Measurements from ENCODE around the gene ZFYVE26. TPM values are rescaled to one million over a fixed set of nuclear protein-coding genes. Genes with fewer than 3 reads are reported as not detected.

The ZFYVE26 gene
- total and polyA plus RNA-seq, 2 donors (not counting 1 experiment from before 2014, with no cell fraction given) = 10.9 to 46.3 TPM

DNA sequence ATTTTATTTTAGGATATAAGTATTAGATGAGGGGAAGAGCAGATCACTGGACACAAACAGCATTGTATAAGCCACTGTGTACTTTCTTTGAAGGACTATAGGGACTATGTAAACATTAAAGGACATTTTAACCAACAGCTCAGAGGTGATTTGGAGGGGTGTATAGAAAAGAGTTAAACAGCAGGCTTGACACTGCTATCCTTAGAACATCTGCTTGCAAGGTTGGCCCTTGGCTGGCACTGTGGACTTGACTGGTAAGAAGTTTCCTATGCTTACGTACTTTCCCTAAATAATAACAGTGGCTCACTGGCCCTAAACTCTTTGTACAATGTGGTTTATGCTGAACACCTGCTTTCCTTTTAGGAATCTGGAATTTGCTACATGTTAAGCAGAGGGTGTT, 28.7 kb downstream of the ZFYVE26 start:
- Histone ChIP-seq H3K4me3 (ENCODE audit: control extremely low read depth in 1 of 5, extremely low read depth in 1 of 5, insufficient read depth in 1 of 5, low read depth in 2 of 5, low read length in 4 of 5) (no peak overlapping the region), H3K9ac (ENCODE audit: low read length) (no peak overlapping the region), H3K79me2 (ENCODE audit: control insufficient read depth, insufficient read depth, low read length) (no peaks in the 10 kb centered on the region), H3K27me3 (replicated peaks in 1 of 4; ENCODE audit: control extremely low read depth in 1 of 4, control insufficient read depth in 3 of 4, insufficient read depth in 4 of 4, low read length in 3 of 4) (no peaks in the 10 kb centered on the region), H3K36me3 (replicated peaks in 1 of 2; ENCODE audit: control extremely low read depth in 1 of 2, control insufficient read depth in 1 of 2, extremely low read depth in 1 of 2, insufficient read depth in 2 of 2, low read length in 1 of 2) (peaks cover 8 to 82% of the 10 kb centered on the region in 2 experiments), H3K27ac (ENCODE audit: low read length in 2 of 2) (no peak overlapping the region), H2AFZ (ENCODE audit: insufficient read depth, low read depth, low read length, poor library complexity, severe bottlenecking) (no peak overlapping the region), H3K4me1 (ENCODE audit: control insufficient read depth in 2 of 2, insufficient read depth in 2 of 2, low read length in 2 of 2) (no peaks in the 10 kb centered on the region), H4K20me1 (ENCODE audit: control insufficient read depth, insufficient read depth, low read length, poor library complexity, severe bottlenecking) (no peaks in the 10 kb centered on the region), H3K4me2 (replicated peaks; ENCODE audit: low read depth, low read length, poor library complexity, severe bottlenecking) (no peak overlapping the region), H3K9me3 (ENCODE audit: control extremely low read depth in 1 of 3, control insufficient read depth in 2 of 3, insufficient read depth in 1 of 3, low read length in 2 of 3) (no peaks in the 10 kb centered on the region)
- WGBS (ENCODE audit: insufficient coverage) = no CpG with 5 or more reads among the region's 1 CpG
- POLR2A ChIA-PET = no interaction called here
- ATAC-seq (ENCODE audit: low read depth) (no peak), DNase-seq (no peak)
- no peaks in the 10 kb centered on the region for H3K4me1 Mint-ChIP-seq
- no peak overlapping the region for H3K27ac Mint-ChIP-seq
- H3K4me3 Mint-ChIP-seq = no peak overlapping the region
- intact Hi-C loops (cut with micrococcal nuclease) = no loop called here
- no peaks in the 10 kb centered on the region for H3K9me3 Mint-ChIP-seq (ENCODE audit: insufficient read depth)
- TF ChIP-seq, protein P1, sequence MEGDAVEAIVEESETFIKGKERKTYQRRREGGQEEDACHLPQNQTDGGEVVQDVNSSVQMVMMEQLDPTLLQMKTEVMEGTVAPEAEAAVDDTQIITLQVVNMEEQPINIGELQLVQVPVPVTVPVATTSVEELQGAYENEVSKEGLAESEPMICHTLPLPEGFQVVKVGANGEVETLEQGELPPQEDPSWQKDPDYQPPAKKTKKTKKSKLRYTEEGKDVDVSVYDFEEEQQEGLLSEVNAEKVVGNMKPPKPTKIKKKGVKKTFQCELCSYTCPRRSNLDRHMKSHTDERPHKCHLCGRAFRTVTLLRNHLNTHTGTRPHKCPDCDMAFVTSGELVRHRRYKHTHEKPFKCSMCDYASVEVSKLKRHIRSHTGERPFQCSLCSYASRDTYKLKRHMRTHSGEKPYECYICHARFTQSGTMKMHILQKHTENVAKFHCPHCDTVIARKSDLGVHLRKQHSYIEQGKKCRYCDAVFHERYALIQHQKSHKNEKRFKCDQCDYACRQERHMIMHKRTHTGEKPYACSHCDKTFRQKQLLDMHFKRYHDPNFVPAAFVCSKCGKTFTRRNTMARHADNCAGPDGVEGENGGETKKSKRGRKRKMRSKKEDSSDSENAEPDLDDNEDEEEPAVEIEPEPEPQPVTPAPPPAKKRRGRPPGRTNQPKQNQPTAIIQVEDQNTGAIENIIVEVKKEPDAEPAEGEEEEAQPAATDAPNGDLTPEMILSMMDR (IDR thresholded peaks at IDR 0.05) = no peak
- TF ChIP-seq EZH2 (IDR thresholded peaks at IDR 0.05; ENCODE audit: borderline replicate concordance, insufficient read depth, low read depth, low read length, poor library complexity, severe bottlenecking) = no peak
- CTCF ChIA-PET = no interaction called here
- no peaks in the 10 kb centered on the region for H3K27me3 Mint-ChIP-seq

- H3K4me3 Mint-ChIP-seq = no peak overlapping the region
- H2AFZ ChIP-seq (ENCODE audit: insufficient read depth, low read depth, low read length, poor library complexity, severe bottlenecking) = no peak overlapping the region
- no peak overlapping the region for H3K9ac ChIP-seq (ENCODE audit: low read length)
- DNase-seq (no peak), ATAC-seq (ENCODE audit: low read depth) (no peak)
- intact Hi-C loops (cut with micrococcal nuclease) = no loop called here
- H3K4me1 Mint-ChIP-seq = no peaks in the 10 kb centered on the region
- no peak for TF ChIP-seq EZH2 (IDR thresholded peaks at IDR 0.05; ENCODE audit: borderline replicate concordance, insufficient read depth, low read depth, low read length, poor library complexity, severe bottlenecking)
- TF ChIP-seq, protein P1 (IDR thresholded peaks at IDR 0.05) = no peak
- H3K79me2 ChIP-seq (ENCODE audit: control insufficient read depth, insufficient read depth, low read length) = no peaks in the 10 kb centered on the region
- no peaks in the 10 kb centered on the region for H4K20me1 ChIP-seq (ENCODE audit: control insufficient read depth, insufficient read depth, low read length, poor library complexity, severe bottlenecking)
- H3K4me1 ChIP-seq (ENCODE audit: control insufficient read depth in 2 of 2, insufficient read depth in 2 of 2, low read length in 2 of 2) = no peaks in the 10 kb centered on the region
- H3K27me3 ChIP-seq (replicated peaks in 1 of 4; ENCODE audit: control extremely low read depth in 1 of 4, control insufficient read depth in 3 of 4, insufficient read depth in 4 of 4, low read length in 3 of 4) = no peaks in the 10 kb centered on the region
- no peaks in the 10 kb centered on the region for H3K9me3 Mint-ChIP-seq (ENCODE audit: insufficient read depth)
- no peaks in the 10 kb centered on the region for H3K9me3 ChIP-seq (ENCODE audit: control extremely low read depth in 1 of 3, control insufficient read depth in 2 of 3, insufficient read depth in 1 of 3, low read length in 2 of 3)
- no peak overlapping the region for H3K4me3 ChIP-seq (ENCODE audit: control extremely low read depth in 1 of 5, extremely low read depth in 1 of 5, insufficient read depth in 1 of 5, low read depth in 2 of 5, low read length in 4 of 5)
- no peaks in the 10 kb centered on the region for H3K27me3 Mint-ChIP-seq
- 93% methylated on average over 2 of the region's 4 CpGs for WGBS (ENCODE audit: insufficient coverage)
- POLR2A ChIA-PET = no interaction called here
- peaks cover 15 to 93% of the 10 kb centered on the region in 2 experiments for H3K36me3 ChIP-seq (replicated peaks in 1 of 2; ENCODE audit: control extremely low read depth in 1 of 2, control insufficient read depth in 1 of 2, extremely low read depth in 1 of 2, insufficient read depth in 2 of 2, low read length in 1 of 2)
- no peak overlapping the region for H3K27ac Mint-ChIP-seq
- H3K4me2 ChIP-seq (replicated peaks; ENCODE audit: low read depth, low read length, poor library complexity, severe bottlenecking) = no peak overlapping the region
- H3K27ac ChIP-seq (ENCODE audit: low read length in 2 of 2) = no peak overlapping the region
- CTCF ChIA-PET = no interaction called here
Observed at GRCh38 chr14:67785270-67786109, 30.9 kb downstream of the ZFYVE26 start.

Measured in B cell (primary cell).